UCSD-AML1 (cell line): ENCODE results near the gene ETV5.

Source experiments
- DNase-seq: peaks from one replicate; lab custom pipeline; 2025; ENCODE audit not compliant: unreplicated experiment; lab: John Stamatoyannopoulos, UW

Gene ETV5

GRCh38 chr3:186070133-186070532, 38.8 kb downstream of the ETV5 start:
- no peak for DNase-seq

DNA sequence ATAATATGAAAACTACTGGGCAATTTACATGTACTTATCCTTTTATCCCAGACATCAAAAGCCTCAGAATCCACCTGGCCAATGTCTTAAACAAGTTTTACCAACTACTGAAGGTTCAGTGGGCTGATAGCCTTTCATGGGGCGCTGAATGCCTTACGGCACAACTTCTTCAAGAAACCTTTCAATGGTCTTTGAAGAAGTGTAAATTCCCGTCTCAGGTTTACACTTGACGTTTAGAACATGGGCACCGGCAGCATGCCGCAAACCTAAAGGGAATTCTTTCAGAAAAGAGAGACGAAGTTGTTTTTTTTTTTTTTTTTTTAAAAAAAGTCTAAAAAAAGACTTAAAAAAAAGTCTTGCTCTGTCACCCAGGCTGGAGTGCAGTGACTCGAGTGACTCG, 39.7 kb downstream of the ETV5 start:
- no peak for DNase-seq

GRCh38 chr3:186068243-186068552, 40.7 kb downstream of the ETV5 start:
- DNase-seq, result no peak

DNA sequence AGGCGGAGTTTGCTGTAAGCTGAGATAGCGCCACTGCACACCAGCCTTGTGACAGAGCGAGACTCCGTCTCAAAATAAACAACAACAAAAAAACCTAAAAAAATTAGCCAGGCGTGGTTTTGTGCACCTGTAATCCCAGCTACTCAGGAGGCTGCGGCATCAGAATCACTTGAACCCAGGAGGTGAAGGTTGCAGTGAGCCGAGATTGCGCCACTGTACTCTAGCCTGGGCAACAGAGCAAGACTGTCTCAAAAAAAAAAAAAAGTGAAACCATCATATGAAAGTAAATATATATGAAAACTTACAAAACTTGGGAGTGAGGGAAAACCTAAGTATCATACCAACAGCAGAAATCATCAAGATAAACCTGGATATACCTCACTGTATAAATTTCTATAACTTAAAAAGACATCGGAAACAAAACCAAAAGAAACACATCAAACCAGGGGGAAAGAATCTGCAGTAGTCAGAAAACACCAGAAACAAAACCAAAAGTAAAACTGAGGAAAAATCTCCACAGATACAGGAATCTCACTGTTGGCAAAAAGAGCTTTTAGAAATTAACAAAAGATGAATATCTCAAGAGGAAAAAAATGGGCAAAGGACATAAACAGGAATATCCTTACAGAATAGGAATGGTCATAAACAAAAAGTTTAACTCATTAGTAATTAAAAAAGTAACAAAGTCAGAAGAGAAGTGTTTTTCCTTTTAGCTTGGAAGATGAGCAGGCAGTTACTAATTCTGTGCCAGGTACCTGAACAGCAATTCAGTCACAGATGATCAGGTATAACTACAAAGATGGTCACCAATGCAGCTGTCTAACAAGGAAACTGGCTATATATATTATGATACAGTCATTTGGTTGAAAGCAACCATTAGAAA, 41.3 kb downstream of the ETV5 start:
- no peak for DNase-seq

GRCh38 chr3:186060222-186060621, 48.7 kb downstream of the ETV5 start:
- no peak for DNase-seq

GRCh38 chr3:186059192-186059591, 49.7 kb downstream of the ETV5 start:
- no peak for DNase-seq

DNA sequence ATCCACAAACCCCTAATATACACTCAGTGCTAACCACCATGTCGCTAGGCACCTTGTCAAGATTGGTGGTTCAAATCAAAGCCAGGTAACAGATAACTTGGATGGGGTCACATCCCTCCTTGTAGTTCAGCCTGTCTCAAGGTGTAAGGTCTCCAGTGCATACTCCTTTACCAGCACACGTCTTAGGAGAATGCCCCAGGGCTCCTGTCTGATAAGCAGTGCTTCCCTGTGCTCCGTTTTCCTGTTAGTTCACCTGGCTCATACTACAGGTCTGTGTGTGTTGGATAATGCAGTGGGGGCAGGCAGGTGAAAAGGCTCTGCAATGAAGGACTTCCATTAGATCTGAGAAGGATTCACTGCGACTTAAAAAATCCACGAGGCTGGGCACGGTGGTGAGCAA, 50.7 kb downstream of the ETV5 start:
- DNase-seq, result no peak

- DNase-seq, result no peak
These were observed 51.3 kb downstream of the ETV5 start for GRCh38 chr3:186057594-186057993.

DNA sequence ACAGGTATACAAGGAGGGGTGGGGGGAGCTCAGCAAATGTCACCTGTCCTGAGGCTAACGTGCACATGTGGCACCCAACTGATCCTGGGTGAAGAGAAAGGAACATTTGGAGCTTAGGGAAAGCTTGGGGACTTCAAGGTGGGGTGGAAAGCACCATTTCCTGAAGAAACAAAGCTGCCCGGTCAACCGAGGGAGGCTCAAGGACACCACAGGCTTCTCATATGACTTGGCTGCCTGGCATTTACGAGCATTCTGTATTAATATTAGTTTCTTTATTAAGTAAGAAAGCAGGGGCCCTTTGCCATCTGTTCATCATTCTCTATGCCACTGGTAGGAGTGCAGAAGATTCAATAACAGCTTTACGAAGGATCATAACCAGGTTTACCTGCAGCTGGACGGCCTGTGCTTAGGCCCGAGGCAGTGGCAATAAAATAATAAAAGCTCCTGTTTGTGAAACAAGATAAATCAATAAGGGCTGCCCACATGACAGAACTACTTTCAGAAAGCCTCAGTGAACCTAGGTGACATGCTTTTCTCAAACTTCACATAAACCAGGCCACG, 54.0 kb downstream of the ETV5 start:
- no peak for DNase-seq

DNA sequence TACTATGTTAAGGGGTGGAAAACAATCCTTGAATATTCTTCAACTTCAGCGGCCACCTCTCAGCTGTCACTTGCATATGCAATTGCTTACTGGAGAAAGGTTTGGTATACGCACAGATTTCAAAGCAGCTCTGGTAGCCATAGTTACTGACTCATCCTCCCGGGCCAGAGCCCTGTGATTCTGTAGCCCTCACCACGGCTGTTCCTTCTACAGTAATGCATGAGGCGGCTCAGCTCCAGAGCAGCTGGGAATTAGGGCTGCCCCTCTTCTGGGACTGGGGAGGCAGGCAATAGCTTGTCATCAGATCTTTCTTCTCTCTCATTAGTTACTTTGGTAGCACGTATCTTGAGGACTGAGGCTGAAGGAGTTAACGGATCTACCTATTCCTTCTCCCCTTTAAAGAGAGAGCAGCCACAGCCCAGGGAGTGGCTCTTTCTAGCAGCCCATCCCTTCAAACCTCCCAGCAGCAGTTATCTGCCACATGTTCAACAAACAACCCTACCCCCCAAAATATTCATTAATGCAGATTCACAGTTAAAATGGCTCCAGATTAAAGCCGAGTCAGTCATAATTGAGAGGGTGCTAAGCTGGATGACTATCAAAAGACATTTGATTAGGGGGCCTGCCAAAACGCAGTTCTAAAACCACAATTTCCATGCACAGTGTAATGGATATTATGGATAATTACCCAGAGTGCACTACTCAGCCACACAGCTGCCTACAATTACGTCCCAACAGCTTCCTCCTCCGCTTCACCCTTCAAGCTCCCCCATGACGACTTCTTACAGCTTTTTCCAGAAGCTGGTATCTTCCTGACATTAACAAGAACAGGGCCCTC, 54.7 kb downstream of the ETV5 start:
- DNase-seq, result no peak

DNA sequence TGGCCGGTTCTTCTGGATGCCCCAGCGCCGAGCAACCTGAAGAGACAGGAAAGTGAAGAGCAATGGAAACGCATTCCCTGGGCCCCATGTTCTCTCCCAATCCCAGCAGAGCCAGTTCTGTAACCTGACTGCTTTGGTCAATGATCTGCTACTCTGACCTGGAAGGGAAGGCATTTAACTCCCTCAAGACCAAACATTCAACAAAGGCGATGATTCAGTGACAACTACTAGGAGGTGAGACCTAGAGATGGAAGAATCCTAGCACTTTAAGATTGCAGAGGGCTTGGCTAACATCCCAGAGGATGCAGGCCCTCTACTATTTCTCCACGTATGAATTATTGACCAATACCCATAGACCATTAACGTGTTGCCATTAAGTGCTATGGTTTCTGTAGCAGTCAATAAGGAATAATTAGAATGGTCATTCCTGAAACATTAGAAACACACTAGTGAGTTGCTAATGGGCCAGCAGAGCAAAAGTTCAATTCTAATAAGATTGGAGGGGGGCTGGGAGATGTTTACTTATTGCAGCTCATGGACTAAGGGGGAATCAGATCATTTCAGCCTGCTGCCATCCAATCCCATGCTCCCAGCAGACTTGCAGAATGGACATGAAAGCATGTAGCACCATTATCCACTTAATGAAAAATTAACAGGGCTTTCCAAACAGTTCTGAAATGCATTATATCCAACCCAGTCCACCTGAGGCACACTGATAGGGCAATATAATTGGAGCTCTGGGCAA, 56.6 kb downstream of the ETV5 start:
- no peak for DNase-seq

DNA sequence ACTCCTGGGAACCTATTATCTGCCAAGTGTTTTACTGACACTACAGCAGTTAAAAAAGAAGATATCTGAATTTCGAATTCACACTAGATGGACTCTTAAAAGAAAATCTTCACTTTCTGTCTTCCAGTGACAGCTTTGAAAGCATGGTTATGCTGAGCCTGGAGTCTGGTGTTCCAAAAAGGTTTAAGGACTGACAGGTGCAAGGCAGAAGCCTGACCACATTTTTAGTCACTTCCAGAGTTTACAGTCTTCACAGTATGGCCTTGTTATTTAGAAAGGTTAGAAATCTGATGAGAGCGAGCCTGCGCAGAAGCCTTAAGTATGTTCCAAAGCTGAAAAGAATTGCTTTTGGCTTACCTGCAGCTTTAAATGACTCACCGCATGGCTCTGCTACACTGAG, 59.9 kb downstream of the ETV5 start:
- DNase-seq, result no peak

DNA sequence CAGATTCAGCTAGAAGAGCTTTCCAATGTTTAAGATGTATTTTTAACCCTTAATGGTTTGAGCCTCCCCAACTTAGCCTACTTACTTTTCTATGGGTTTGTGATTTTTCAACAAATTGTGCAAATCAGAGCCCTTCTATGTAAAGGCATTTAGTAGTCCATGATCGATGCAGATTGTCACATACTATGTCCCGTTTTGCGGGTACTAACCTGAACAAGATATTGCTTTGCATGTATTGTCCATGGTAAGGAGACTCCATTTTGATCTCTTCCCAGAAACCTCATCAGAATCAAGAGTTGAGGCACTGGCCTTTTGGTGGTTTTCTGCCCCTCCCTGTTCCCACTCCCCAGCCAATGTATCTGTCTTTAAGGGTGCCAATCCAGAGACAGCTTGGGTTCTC, 60.8 kb downstream of the ETV5 start:
- DNase-seq, result no peak

DNA sequence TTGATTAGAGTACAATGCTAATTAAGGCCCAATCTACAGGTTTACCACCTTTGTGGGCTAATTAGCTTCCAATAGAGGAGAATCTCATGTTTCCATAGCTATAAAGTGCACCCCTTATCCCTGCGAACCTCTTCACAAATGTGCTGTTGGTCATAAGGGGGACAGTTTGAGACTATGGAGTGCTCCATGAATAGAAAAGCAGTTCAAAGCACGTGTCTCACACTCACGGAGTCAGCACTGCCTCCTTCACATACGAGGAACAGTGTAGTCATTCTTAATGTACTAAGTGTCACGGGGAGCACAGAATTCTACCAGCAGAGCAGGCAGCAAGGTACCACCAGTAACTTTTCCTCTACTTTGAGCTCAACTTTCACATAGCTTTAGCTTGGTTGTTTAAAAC, 62.1 kb downstream of the ETV5 start:
- no peak for DNase-seq

GRCh38 chr3:186044968-186045367, 63.9 kb downstream of the ETV5 start:
- no peak for DNase-seq

DNA sequence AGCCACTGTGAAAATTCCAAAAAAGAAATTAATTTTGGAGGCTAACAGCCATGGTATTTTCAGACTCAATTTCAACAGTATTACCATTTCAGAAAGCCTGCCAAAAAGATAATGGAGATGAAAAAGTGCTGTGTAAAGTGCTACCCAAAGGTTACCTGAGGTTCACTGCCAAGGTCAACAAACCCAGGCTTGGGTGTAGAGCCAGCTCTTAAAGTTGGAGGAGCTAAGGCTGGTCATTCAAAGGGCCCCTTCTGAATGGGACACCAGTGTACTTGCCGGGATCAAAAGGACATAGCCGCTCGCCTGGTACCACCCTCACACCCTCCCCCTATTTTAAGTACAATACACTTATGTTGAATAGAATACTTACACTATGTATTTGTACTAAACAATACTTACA, 64.5 kb downstream of the ETV5 start:
- DNase-seq, result no peak

DNA sequence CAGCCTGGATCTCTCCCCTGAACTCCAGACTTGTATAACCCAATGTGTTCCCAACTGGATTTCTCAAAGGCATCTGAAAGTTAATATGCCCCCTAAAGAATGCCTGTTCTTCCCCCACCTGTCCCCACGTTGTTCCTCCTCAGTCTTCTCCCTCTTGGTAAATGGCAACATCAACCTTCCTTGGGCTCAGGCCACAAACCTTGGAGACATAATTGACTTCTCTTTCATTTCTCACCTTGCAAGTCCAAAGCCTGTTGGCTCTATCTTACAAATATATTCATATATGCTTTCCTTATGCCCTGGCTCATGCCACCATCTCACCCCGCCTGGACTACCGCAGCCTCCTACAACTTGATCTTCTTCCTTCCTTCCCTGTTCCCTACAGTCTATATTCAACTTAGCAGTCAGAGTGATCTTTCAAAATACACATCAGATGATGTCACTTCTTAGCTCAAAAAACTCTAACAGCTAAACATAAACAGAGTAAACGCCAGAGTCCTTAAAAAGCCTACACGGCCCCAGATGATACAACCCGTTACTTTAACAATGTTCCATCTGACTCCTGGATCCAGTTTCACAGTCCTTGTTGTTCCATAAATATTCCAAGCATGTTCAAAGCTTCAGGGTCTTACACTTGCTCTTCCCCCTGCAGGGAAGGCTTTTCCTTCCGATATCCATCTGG, 66.2 kb downstream of the ETV5 start:
- no peak for DNase-seq

- DNase-seq, result no peak
These were observed 66.9 kb downstream of the ETV5 start for GRCh38 chr3:186042036-186042435.

DNA sequence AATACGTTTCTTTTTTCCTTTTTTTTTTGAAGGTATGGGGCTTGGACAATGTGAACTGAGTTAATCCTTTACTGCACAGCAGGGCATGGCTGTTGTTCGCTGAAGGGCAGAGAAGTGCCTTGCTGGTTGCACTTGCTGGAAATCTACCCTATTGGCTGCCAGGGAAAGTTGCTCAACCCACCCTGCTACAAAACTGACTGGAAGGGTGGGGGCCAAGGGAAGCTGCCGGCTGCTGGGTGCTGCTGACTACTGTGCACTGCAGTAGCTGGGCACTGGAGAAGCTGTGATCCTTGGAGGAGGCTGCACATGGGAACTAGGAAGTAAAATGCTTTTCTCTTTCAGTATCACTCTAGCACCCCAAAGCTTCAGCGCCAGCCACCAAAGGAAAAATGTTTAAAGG, 70.5 kb downstream of the ETV5 start:
- DNase-seq, result no peak

DNA sequence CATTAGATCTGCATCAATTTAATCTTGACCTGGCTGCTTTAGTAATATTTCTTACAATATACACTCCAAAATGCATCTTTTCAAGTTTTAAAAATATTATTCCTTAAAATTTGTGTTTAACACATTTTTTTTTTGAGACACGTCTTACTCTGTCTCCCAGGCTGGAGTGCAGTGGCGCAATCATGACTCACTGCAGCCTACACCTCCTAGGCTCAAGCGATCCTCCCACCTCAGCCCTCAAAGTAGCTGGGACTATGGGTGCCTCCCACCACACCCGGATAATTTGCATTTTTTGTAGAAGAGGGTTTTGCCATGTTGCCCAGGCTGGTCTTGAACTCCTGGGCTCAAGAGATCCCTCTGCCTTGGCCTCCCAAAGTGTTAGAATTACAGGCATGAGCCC, 73.6 kb downstream of the ETV5 start:
- no peak for DNase-seq

- no peak for DNase-seq
These were observed 76.6 kb downstream of the ETV5 start for GRCh38 chr3:186032321-186032720.
